IPS-20b (cell line): ENCODE data around the gene ZC3H4.

Source experiments
- H3K27ac ChIP-seq: one replicate; pipeline ENCODE4 v1.5.1; 2013; ENCODE audit warnings: low read length
- H3K27me3 ChIP-seq: 2 replicates; pipeline ENCODE4 v1.6.1; 2013; ENCODE audit warnings: mild to moderate bottlenecking, low read length, inconsistent platforms; ENCODE audit not compliant: insufficient read depth
- H3K36me3 ChIP-seq: 2 replicates; pipeline ENCODE4 v1.6.1; 2013; ENCODE audit warnings: low read depth, mild to moderate bottlenecking, inconsistent platforms, low read length, moderate library complexity; ENCODE audit not compliant: insufficient read depth
- H3K4me1 ChIP-seq: 2 replicates; pipeline ENCODE4 v1.6.1; 2013; ENCODE audit warnings: mild to moderate bottlenecking, control low read depth, inconsistent platforms, low read length, moderate library complexity; ENCODE audit not compliant: insufficient read depth
- H3K4me3 ChIP-seq: 2 replicates; pipeline ENCODE4 v1.5.1; 2013; ENCODE audit warnings: mild to moderate bottlenecking, low read length, inconsistent platforms
- H3K9ac ChIP-seq: 2 replicates; pipeline ENCODE4 v1.6.1; 2013; ENCODE audit warnings: low read depth, mild to moderate bottlenecking, inconsistent platforms, low read length, moderate library complexity
- H3K9me3 ChIP-seq: 2 replicates; pipeline ENCODE4 v1.6.1; 2013; ENCODE audit warnings: mild to moderate bottlenecking, low read depth, low read length, inconsistent platforms; ENCODE audit not compliant: insufficient read depth

Gene ZC3H4

DNA sequence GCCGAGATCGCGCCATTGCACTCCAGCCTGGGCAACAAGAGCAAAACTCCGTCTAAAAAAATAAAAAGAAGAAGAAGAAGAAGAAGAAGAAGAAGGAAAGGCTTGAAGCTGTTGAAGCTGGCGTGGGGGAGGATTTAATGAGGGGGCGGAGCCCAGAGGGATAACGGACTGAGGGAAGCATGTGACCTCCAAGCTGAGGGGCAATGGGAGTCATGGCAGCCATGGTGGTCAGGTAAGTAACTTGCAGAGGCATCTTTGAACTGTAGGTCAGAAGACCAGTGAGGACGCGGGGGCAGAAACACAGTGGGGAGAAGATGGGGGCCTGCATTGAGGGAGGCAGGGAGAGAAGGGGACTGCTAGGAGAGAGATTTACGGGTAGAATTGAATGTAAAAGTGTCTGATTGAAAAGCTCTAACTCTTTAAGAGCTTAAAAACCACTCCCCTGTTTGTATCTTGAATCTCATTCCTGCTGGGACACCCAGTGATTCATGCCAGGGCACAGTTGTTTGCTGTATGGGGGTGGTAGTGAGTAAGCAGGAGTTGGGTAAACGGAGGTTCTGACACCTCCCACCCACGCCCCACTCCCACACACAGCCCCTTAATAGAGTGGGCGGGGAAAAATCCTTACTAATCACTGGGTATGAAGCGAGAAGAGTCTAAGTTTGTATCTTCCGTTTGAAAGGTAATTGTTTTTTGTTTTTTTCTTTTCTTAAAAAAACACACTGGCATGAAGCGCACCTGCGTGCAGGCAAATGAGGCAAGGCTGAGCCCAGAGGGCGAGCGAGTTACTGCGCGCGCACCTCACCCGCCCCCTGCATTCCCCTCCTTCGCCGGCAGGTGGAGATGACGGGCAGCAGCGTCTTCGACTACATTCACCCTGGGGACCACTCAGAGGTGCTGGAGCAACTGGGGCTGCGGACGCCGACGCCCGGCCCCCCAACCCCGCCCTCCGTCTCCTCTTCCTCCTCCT, 78.2 kb downstream of the ZC3H4 start:
- no peaks in the 10 kb centered on the region for H3K36me3 ChIP-seq
- H3K27me3 ChIP-seq: peaks cover 5% of the 10 kb centered on the region; the same call in 1 of the 2 replicates
- H3K9me3 ChIP-seq: no peaks in the 10 kb centered on the region
- H3K27ac ChIP-seq: no peak overlapping the region
- H3K9ac ChIP-seq: peak overlapping the region; percentile 67; the same call in 1 of the 2 replicates
- no peaks in the 10 kb centered on the region for H3K4me1 ChIP-seq
- peak overlapping the region; percentile 84 for H3K4me3 ChIP-seq

DNA sequence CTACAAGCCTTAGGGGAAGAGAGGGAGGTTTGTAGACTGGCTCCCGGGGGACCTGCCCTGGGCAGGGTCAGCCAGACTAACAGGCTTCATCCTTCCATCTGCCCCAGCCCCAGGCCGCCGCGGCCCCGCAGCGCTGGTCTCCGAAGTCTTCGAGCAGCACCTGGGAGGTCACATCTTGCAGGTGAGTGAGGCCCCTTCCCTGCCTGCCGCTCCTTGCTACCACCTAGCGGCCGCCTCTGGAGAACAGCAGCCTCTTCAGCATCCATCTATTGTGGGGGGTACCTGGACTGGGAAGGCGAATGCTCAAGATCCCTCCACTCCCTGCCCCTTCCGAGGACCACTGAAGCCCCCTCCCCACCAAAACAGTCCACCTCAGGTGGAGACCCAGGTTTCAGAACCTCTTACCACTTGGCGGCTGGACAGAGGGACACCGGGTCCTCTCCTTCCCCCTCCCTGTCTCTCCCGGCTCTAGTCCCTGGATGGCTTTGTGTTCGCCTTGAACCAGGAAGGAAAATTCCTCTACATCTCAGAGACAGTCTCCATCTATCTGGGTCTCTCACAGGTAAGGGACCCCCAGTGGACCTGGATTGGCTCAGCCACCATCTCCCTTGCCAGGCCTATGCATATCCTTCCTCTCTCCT, 81.3 kb downstream of the ZC3H4 start:
- H3K4me1 ChIP-seq: no peaks in the 10 kb centered on the region
- 0 out of 2 replicates have a peak overlapping the region, but pooled peaks have one; percentile 24 for H3K4me3 ChIP-seq
- peaks cover 19% of the 10 kb centered on the region for H3K27me3 ChIP-seq
- H3K36me3 ChIP-seq: no peaks in the 10 kb centered on the region
- H3K9me3 ChIP-seq: no peaks in the 10 kb centered on the region
- no peak overlapping the region for H3K27ac ChIP-seq
- no peak overlapping the region for H3K9ac ChIP-seq

DNA sequence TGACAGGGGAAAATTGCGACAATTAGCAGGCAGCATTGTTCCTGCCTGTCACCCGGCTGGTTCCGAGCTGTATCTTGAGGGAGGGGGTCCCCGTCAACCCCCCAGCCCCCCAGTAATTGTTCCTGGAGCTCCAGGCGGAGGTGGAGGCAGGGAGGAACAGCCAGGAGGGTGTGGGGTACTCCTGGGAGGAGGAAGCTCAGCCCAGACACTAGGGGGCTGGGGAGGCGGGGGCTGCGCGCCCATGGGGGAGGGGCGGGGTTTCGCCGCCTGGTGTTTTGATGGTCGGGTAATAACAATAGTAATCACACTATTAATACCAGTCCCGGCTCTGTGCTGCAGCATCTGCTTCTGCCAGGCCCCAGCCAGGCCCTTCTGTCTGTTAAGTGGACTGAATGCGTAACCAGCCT, 85.4 kb downstream of the ZC3H4 start:
- Histone ChIP-seq H3K27ac (no peak overlapping the region), H3K4me3 (no peak overlapping the region; the same call in 1 of the 2 replicates), H3K36me3 (no peaks in the 10 kb centered on the region), H3K27me3 (peaks cover 54% of the 10 kb centered on the region), H3K9ac (no peak overlapping the region), H3K4me1 (no peaks in the 10 kb centered on the region), H3K9me3 (no peaks in the 10 kb centered on the region)

DNA sequence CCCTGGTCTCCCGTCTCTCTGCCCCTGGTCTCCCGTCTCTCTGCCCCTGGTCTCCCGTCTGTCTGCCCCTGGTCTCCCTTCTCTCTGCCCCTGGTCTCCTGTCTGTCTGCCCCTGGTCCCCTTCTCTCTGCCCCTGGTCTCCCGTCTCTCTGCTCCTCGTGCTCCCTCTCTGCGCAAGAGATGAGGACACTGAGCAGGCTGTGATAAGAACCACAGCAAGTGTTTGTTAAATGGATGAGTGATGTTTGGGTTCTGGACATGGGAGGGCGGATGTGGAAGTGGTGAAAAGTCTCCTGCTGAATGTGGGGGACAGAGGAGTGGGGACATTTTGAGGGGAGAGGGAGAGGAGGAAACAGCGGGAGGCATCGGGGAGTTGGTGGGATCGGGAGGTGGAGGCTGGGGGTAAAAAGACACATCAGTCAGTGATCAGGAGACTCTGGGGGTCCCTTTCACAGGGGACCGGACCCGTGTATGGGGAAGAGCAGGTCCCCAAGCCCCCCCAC, 85.9 kb downstream of the ZC3H4 start:
- Histone ChIP-seq H3K27ac (no peak overlapping the region), H3K36me3 (no peaks in the 10 kb centered on the region), H3K4me3 (no peak overlapping the region; the same call in 1 of the 2 replicates), H3K4me1 (no peaks in the 10 kb centered on the region), H3K9ac (no peak overlapping the region), H3K9me3 (no peaks in the 10 kb centered on the region), H3K27me3 (peaks cover 60% of the 10 kb centered on the region)

DNA sequence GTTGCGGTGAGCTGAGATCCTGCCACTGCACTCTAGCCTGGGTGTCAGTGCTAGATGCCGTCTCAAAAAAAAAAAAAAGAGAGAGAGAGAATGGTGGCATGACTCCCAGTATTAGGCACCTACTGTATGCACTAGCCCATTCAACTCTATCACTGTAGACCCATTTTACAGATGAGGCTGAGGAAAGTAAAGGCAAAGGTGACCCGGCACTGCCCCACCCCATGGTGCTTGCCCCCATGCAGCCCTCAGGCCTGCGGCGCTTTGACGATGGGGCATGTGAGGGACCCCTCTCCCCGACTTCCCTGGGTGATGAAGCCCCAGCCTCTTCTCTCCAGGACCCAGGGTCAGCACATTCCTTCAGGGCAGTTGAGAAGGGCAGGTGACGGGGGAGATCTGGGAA, 86.7 kb downstream of the ZC3H4 start:
- Histone ChIP-seq H3K27me3 (peaks cover 65% of the 10 kb centered on the region), H3K27ac (no peak overlapping the region)

DNA sequence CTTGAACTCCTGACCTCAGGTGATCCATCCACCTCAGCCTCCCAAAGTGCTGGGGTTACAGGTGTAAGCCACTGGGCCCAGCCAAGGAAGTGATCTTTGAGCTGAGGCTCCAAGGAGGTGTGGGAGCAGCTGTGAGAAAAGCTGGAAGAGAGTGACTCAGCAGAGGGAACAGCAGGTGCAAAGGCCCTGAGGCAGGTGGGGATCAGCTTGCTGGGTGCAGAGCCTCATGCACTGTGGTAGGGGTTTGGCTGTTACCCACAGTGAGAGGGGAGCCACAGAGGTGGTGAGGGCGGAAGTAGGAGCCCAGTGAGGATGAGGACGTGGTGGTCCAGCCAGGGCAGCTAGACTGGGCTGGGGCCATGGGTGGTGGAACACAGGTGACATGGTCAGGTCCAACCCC, 87.4 kb downstream of the ZC3H4 start:
- Histone ChIP-seq H3K9ac (no peak overlapping the region), H3K9me3 (no peaks in the 10 kb centered on the region), H3K4me3 (no peak overlapping the region), H3K4me1 (no peaks in the 10 kb centered on the region), H3K36me3 (no peaks in the 10 kb centered on the region), H3K27me3 (peaks cover 70% of the 10 kb centered on the region), H3K27ac (no peak overlapping the region)

More for the DNA sequence above, 86.7 kb downstream of the ZC3H4 start:
- H3K9me3 ChIP-seq: no peaks in the 10 kb centered on the region
- H3K9ac ChIP-seq: no peak overlapping the region
- no peaks in the 10 kb centered on the region for H3K36me3 ChIP-seq
- H3K4me3 ChIP-seq: no peak overlapping the region
- H3K4me1 ChIP-seq: no peaks in the 10 kb centered on the region

DNA sequence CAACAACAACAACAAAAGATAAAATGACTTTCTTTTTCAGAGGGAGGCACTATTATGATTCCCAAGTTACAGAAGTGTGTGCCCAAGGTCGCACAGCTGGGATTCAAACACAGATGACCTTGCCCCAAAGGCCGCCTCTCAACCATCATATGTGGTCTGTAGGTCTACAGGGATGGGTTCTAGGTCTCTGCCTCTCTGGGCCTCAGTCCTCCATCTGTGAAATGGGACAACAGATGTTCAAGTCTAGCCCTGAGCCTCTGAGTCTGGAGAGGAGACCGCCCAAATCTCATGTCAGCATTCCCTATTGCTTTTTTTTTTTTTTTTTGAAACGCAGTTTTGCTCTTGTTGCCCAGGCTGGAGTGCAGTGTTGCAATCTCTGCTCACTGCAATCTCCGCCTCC, 89.1 kb downstream of the ZC3H4 start:
- Histone ChIP-seq H3K27me3 (peaks cover 86% of the 10 kb centered on the region), H3K9me3 (no peaks in the 10 kb centered on the region), H3K36me3 (no peaks in the 10 kb centered on the region), H3K27ac (no peak overlapping the region), H3K9ac (no peak overlapping the region), H3K4me3 (no peak overlapping the region), H3K4me1 (no peaks in the 10 kb centered on the region; the same call in 1 of the 2 replicates)

DNA sequence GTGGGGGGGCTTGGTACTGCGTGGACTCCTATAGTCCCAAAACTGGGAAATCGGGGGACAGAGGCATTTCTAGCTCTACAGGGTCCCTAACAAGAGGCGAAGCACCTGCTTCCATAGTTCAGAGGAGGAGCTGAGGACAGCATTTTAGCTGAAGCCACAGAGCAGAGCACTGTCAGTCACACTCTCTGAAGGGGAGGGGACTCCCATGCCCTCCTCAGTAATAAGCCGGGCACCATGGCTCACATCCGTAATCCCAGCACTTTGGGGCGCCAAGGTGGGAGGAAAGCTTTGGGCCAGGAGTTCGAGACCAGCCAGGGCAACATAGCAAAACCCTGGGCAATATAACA, 90.2 kb downstream of the ZC3H4 start:
- Histone ChIP-seq H3K27me3 (peaks cover 93% of the 10 kb centered on the region), H3K27ac (no peak overlapping the region), H3K4me3 (peak overlapping the region; percentile 32; the same call in 1 of the 2 replicates), H3K9me3 (no peaks in the 10 kb centered on the region), H3K36me3 (no peaks in the 10 kb centered on the region), H3K4me1 (peaks cover 4% of the 10 kb centered on the region; the same call in 1 of the 2 replicates), H3K9ac (no peak overlapping the region)

DNA sequence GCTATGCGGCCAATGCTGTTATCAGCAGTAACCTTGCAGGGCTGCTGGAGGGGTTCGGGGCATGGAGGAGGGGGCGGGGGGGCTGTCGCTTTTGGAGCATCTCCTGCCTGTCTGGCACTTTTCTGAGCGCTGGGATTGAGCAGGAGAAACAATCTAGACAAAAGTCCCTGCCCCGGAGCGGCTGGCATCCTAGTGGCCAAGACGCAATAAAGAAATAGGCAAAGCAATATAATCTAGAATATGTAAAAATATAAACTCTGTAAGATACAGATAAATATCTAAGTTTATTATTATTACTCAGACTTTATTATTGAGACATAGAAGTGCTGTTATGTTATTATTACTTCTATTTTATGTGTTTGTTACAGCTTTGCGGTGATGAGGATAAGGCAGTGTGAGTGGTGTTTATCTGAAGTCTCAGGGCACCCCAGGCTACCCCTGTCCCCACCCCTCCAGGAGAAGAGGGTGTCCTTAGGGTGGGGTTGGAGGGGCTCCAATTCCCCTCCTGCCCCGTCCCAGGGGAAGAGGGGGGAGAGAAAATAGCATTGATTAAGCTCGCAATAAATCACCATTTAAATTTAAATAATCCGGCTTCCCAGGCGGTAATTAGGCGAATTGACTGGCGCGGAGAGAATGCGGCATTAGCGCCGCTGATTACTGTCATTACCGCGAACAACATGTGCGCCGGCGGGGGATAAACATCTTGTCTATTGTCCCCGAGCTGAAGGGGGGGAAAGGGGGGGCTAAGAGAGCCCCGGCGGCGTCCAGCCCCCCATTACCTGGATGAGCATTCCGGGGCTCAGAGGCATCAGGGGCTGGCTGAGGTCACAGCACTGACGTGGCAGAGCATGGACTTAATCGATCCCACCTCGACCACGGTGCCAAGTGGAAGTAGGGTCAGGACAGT, 90.8 kb downstream of the ZC3H4 start:
- H3K27me3 ChIP-seq: peaks cover 92% of the 10 kb centered on the region
- H3K9me3 ChIP-seq: no peaks in the 10 kb centered on the region
- H3K4me1 ChIP-seq: peaks cover 4% of the 10 kb centered on the region; the same call in 1 of the 2 replicates
- no peaks in the 10 kb centered on the region for H3K36me3 ChIP-seq
- H3K27ac ChIP-seq: no peak overlapping the region
- H3K9ac ChIP-seq: no peak overlapping the region
- H3K4me3 ChIP-seq: peak overlapping the region; percentile 32; the same call in 1 of the 2 replicates

DNA sequence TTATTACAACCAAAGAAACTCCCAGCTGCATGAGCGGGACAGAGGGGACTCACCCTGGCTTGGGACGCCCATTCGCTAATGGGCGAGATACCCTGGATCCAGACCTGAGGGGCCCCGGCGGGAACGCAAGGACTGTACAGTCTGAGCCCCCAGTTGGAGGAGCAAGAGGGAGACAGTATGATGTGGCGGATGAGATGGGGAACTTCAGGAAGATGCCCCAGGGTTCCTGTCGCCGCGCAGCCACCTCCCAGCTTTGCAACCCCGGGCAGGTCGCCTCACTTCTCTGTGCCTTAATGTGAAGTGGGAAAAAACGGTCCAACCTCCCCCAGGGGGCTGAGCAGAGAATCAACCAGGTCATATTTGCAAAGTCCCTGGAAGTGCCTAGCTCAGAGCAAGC, 91.4 kb downstream of the ZC3H4 start:
- no peak overlapping the region for H3K27ac ChIP-seq
- H3K9ac ChIP-seq: no peak overlapping the region
- no peaks in the 10 kb centered on the region for H3K36me3 ChIP-seq
- H3K27me3 ChIP-seq: peaks cover 87% of the 10 kb centered on the region
- peaks cover 4% of the 10 kb centered on the region; the same call in 1 of the 2 replicates for H3K4me1 ChIP-seq
- no peak overlapping the region for H3K4me3 ChIP-seq
- no peaks in the 10 kb centered on the region for H3K9me3 ChIP-seq
